ENCODE data around the gene KPNA2. TPM values are rescaled to one million over a fixed set of nuclear protein-coding genes. Genes with fewer than 3 reads are reported as not detected.
"Not testable (repeated sequence)": the region's sequence is repeated elsewhere in the genome, so short reads cannot be mapped to it uniquely, and the experiment has no call there.

KPNA2 gene
- total and polyA plus RNA-seq, 5 donors: 16.5 to 29.5 (median 22.1) TPM

- intact Hi-C loops (cut with DNase I): no loop called here
- 60% methylated on average over 7 of the region's 7 CpGs for WGBS
- ATAC-seq: peak; percentile 40 to 59
These were observed 50.3 kb downstream of the KPNA2 start for GRCh38 chr17:68085771-68086381.

GRCh38 chr17:68086666-68087065 lies 51.1 kb downstream of the KPNA2 start:
- ATAC-seq; intact Hi-C loops (cut with DNase I); H3K27me3 ChIP-seq (ENCODE audit: control insufficient read depth, insufficient read depth); H3K4me1 ChIP-seq (ENCODE audit: control insufficient read depth, insufficient read depth, low read length); H3K27ac ChIP-seq (ENCODE audit: low read length); H3K9me3 ChIP-seq (ENCODE audit: control insufficient read depth, low read length); DNase-seq; H3K4me3 ChIP-seq (ENCODE audit: low read length): not testable (repeated sequence)
- WGBS: 75% methylated on average over 4 of the region's 4 CpGs

More at GRCh38 chr17:68085771-68086381, 50.3 kb downstream of the KPNA2 start:
- H3K4me1 ChIP-seq (ENCODE audit: control insufficient read depth, insufficient read depth, low read length): peaks cover 3% of the 10 kb centered on the region
- H3K4me3 ChIP-seq (ENCODE audit: low read length): no peak overlapping the region
- H3K27me3 ChIP-seq (ENCODE audit: control insufficient read depth, insufficient read depth): no peaks in the 10 kb centered on the region
- no peak overlapping the region for H3K27ac ChIP-seq (ENCODE audit: low read length)
- no peak for DNase-seq
- no peaks in the 10 kb centered on the region for H3K9me3 ChIP-seq (ENCODE audit: control insufficient read depth, low read length)

GRCh38 chr17:68087131-68087623 lies 51.6 kb downstream of the KPNA2 start:
- H3K4me1 ChIP-seq (ENCODE audit: control insufficient read depth, insufficient read depth, low read length); H3K9me3 ChIP-seq (ENCODE audit: control insufficient read depth, low read length); H3K27ac ChIP-seq (ENCODE audit: low read length); H3K27me3 ChIP-seq (ENCODE audit: control insufficient read depth, insufficient read depth); DNase-seq; intact Hi-C loops (cut with DNase I); H3K4me3 ChIP-seq (ENCODE audit: low read length): not testable (repeated sequence)
- peak in 1 of 2 donors; percentile 15 for ATAC-seq
- 75% methylated on average over 10 of the region's 11 CpGs for WGBS

GRCh38 chr17:68087851-68088250 lies 52.3 kb downstream of the KPNA2 start:
- Histone ChIP-seq H3K4me1 (ENCODE audit: control insufficient read depth, insufficient read depth, low read length) (peaks cover 3% of the 10 kb centered on the region), H3K27me3 (ENCODE audit: control insufficient read depth, insufficient read depth) (no peaks in the 10 kb centered on the region), H3K4me3 (ENCODE audit: low read length) (no peak overlapping the region), H3K27ac (ENCODE audit: low read length) (no peak overlapping the region), H3K9me3 (ENCODE audit: control insufficient read depth, low read length) (no peaks in the 10 kb centered on the region)
- no peak for ATAC-seq
- DNase-seq: no peak
- intact Hi-C loops (cut with DNase I): no loop called here
- WGBS: 71% methylated on average over 4 of the region's 4 CpGs

GRCh38 chr17:68089881-68090280 lies 54.3 kb downstream of the KPNA2 start:
- Histone ChIP-seq H3K4me1 (ENCODE audit: control insufficient read depth, insufficient read depth, low read length) (peaks cover 3% of the 10 kb centered on the region), H3K4me3 (ENCODE audit: low read length) (no peak overlapping the region), H3K9me3 (ENCODE audit: control insufficient read depth, low read length) (no peaks in the 10 kb centered on the region), H3K27me3 (ENCODE audit: control insufficient read depth, insufficient read depth) (no peaks in the 10 kb centered on the region), H3K27ac (ENCODE audit: low read length) (no peak overlapping the region)
- WGBS: 23% methylated on average over 3 of the region's 3 CpGs
- ATAC-seq (peak; percentile 75 to 84), DNase-seq (peak in 1 of 3 donors; percentile 49)
- intact Hi-C loops (cut with DNase I): no loop called here

- WGBS: 87% methylated on average over 11 of the region's 11 CpGs
- no peak for DNase-seq
- no peak overlapping the region for H3K4me3 ChIP-seq (ENCODE audit: low read length)
- intact Hi-C loops (cut with DNase I): no loop called here
- no peaks in the 10 kb centered on the region for H3K27me3 ChIP-seq (ENCODE audit: control insufficient read depth, insufficient read depth)
- no peak for ATAC-seq
- H3K9me3 ChIP-seq (ENCODE audit: control insufficient read depth, low read length): no peaks in the 10 kb centered on the region
- H3K27ac ChIP-seq (ENCODE audit: low read length): no peak overlapping the region
- peaks cover 3% of the 10 kb centered on the region for H3K4me1 ChIP-seq (ENCODE audit: control insufficient read depth, insufficient read depth, low read length)
These were observed 59.0 kb downstream of the KPNA2 start for GRCh38 chr17:68094481-68095078.

- no peaks in the 10 kb centered on the region for H3K27me3 ChIP-seq (ENCODE audit: control insufficient read depth, insufficient read depth)
- no peak for ATAC-seq
- intact Hi-C loops (cut with DNase I): no loop called here
- H3K27ac ChIP-seq (ENCODE audit: low read length): no peak overlapping the region
- no peak for DNase-seq
- no peaks in the 10 kb centered on the region for H3K9me3 ChIP-seq (ENCODE audit: control insufficient read depth, low read length)
- H3K4me3 ChIP-seq (ENCODE audit: low read length): no peak overlapping the region
- H3K4me1 ChIP-seq (ENCODE audit: control insufficient read depth, insufficient read depth, low read length): no peaks in the 10 kb centered on the region
- WGBS: 86% methylated on average over 10 of the region's 10 CpGs
These were observed 59.8 kb downstream of the KPNA2 start for GRCh38 chr17:68095205-68095811.

- DNase-seq: no peak
- Histone ChIP-seq H3K4me1 (ENCODE audit: control insufficient read depth, insufficient read depth, low read length) (no peaks in the 10 kb centered on the region), H3K9me3 (ENCODE audit: control insufficient read depth, low read length) (no peaks in the 10 kb centered on the region), H3K27ac (ENCODE audit: low read length) (no peak overlapping the region), H3K27me3 (ENCODE audit: control insufficient read depth, insufficient read depth) (no peaks in the 10 kb centered on the region), H3K4me3 (ENCODE audit: low read length) (no peak overlapping the region)
- ATAC-seq: no peak
- WGBS: 96% methylated on average over 7 of the region's 7 CpGs
- intact Hi-C loops (cut with DNase I): no loop called here
These were observed 60.6 kb downstream of the KPNA2 start for GRCh38 chr17:68096111-68096510.

Other genes starting within 250 kb of the KPNA2 start
- 100 to 1,000 TPM in 2 of 4 donors, 10 to 100 TPM in 2; 94.4 to 106 (median 98.0) TPM for gene BPTF, start 210.2 kb upstream of the KPNA2 start, total RNA-seq
- gene BPTF, start 210.2 kb upstream of the KPNA2 start, polyA plus RNA-seq: 19.5 TPM
- gene C17orf58, start 39.3 kb upstream of the KPNA2 start, total RNA-seq: 1 to 10 TPM; 5.9 to 7.4 (median 6.9) TPM
- gene C17orf58, start 39.3 kb upstream of the KPNA2 start, polyA plus RNA-seq: 12.0 TPM
- 10 to 100 TPM; 73.9 to 98.3 (median 93.0) TPM for gene AMZ2, start 212.3 kb downstream of the KPNA2 start, total RNA-seq
- 97.6 TPM for gene AMZ2, start 212.3 kb downstream of the KPNA2 start, polyA plus RNA-seq